ENCODE measurements around the gene MITF. TPM values are rescaled to one million over a fixed set of nuclear protein-coding genes. Genes with fewer than 3 reads are reported as not detected.

The MITF gene
- 22.0 and 25.9 TPM in 2 replicates for total RNA-seq (2014; rRNA removed; shearing (Covaris generic))

GRCh38 chr3:69739204-69740102 is at the start of gene MITF:
Gene MITF, plus strand, starts transcription at chr3:69739464. Its CDS starts 134 bp downstream, at chr3:69739598.

GRCh38 chr3:69999140-70000027 is 260.1 kb downstream of the MITF start, which contains the start of gene SAMMSON:
Gene SAMMSON, plus strand, starts transcription at chr3:69999733.

Small RNAs within 50 kb of the gene (small RNA-seq; reads per million reads assigned to genes)
- not detected for gene RN7SL418P
